MM.1S (cell line): ENCODE results near the gene MYO1E.

Source experiments
- DNase-seq: peaks from one replicate; pipeline ENCODE4 v3.0.0-alpha.2; 2015
- H2AFZ ChIP-seq: fragments of 300-600 bp; sonication (generic); 2 replicates; pipeline ENCODE4 v1.6.0; 2016; ENCODE audit warnings: antibody characterized with exemption, low read length
- H3F3A ChIP-seq: fragments of 300-600 bp; sonication (generic); 2 replicates; pipeline ENCODE4 v1.6.1; 2016; ENCODE audit warnings: mild to moderate bottlenecking, antibody characterized with exemption, low read length, moderate library complexity, mixed read lengths; ENCODE audit not compliant: insufficient read depth
- H3K27ac ChIP-seq: fragments of 300-600 bp; sonication (generic); 2 replicates; pipeline ENCODE4 v1.5.1; 2016; ENCODE audit warnings: mild to moderate bottlenecking, low read length
- H3K27me3 ChIP-seq: fragments of 300-600 bp; sonication (generic); replicated peaks from 2 replicates; pipeline ENCODE4 v1.6.0; 2016; ENCODE audit warnings: low read length; ENCODE audit not compliant: insufficient read depth
- H3K36me3 ChIP-seq: fragments of 300-600 bp; sonication (generic); replicated peaks from 2 replicates; pipeline ENCODE4 v1.6.1; 2016; ENCODE audit warnings: mild to moderate bottlenecking, low read length, mixed read lengths; ENCODE audit not compliant: insufficient read depth
- H3K4me1 ChIP-seq: fragments of 300-600 bp; sonication (generic); 2 replicates; pipeline ENCODE4 v1.6.1; 2016; ENCODE audit warnings: low read length, mixed read lengths
- H3K4me2 ChIP-seq: fragments of 300-600 bp; sonication (generic); 2 replicates; pipeline ENCODE4 v1.6.0; 2016; ENCODE audit warnings: low read depth, low read length
- H3K4me3 ChIP-seq: fragments of 300-600 bp; sonication (generic); 2 replicates; pipeline ENCODE4 v1.5.1; 2016; ENCODE audit warnings: low read length, mixed read lengths
- H3K79me2 ChIP-seq: fragments of 300-600 bp; sonication (generic); 2 replicates; pipeline ENCODE4 v1.6.1; 2016; ENCODE audit warnings: mixed run types, low read length, mixed read lengths
- H3K9ac ChIP-seq: fragments of 300-600 bp; sonication (generic); 2 replicates; pipeline ENCODE4 v1.6.1; 2016; ENCODE audit warnings: low read length, mixed read lengths
- H3K9me2 ChIP-seq: fragments of 300-600 bp; sonication (generic); replicated peaks from 2 replicates; pipeline ENCODE4 v1.6.1; 2016; ENCODE audit warnings: mild to moderate bottlenecking, low read length, mixed read lengths; ENCODE audit not compliant: insufficient read depth
- H3K9me3 ChIP-seq: fragments of 300-600 bp; sonication (generic); replicated peaks from 2 replicates; pipeline ENCODE4 v1.6.1; 2016; ENCODE audit warnings: mild to moderate bottlenecking, low read length, mixed read lengths; ENCODE audit not compliant: insufficient read depth
- H4K20me1 ChIP-seq: fragments of 300-600 bp; sonication (generic); 2 replicates; pipeline ENCODE4 v1.6.1; 2016; ENCODE audit warnings: mild to moderate bottlenecking, low read length, moderate library complexity, mixed read lengths; ENCODE audit not compliant: insufficient read depth
- EZH2 ChIP-seq: fragments of 300-600 bp; sonication (generic); optimal IDR thresholded peaks from 2 replicates; pipeline ENCODE3; 2017; ENCODE audit warnings: low read depth, mild to moderate bottlenecking, antibody characterized with exemption, low read length, mixed read lengths
- EZH2phosphoT487 ChIP-seq: fragments of 300-600 bp; sonication (generic); IDR thresholded peaks from 2 replicates; pipeline ENCODE4 v1.6.1; 2018; ENCODE audit warnings: antibody characterized with exemption, low read length
- TF ChIP-seq, protein P1 (sequence below): fragments of 300-600 bp; sonication (generic); IDR thresholded peaks from 2 replicates; pipeline ENCODE4 v1.5.1; 2016; ENCODE audit warnings: antibody characterized with exemption, low read length, mixed read lengths

Gene MYO1E

DNA sequence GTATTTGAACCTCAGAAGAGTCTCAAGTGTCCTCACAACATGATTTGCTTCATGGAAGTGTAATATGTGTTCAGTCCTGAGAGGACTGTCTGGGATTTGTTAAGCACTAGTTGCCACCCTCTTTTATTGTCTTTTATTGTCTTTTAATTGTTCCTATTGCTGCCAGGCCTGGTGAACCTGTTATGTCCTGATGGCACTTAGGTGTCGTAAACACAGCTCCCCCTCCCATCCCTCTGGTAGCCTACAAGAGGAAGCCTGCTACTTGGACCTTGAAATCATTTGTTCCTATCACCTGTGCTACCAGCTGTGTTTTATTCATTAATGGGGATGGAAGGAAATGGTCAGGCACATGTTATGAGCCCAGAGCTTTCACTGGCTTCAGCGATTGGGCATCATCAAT is 248.4 kb downstream of the MYO1E start:
- Histone ChIP-seq H3K79me2 (peaks cover 18% of the 10 kb centered on the region), H3K9me3 (no peaks in the 10 kb centered on the region), H4K20me1 (no peaks in the 10 kb centered on the region), H3K27me3 (no peaks in the 10 kb centered on the region), H3F3A (no peaks in the 10 kb centered on the region), H3K9me2 (no peaks in the 10 kb centered on the region), H3K4me1 (no peaks in the 10 kb centered on the region), H2AFZ (no peak overlapping the region), H3K36me3 (no peaks in the 10 kb centered on the region; the same call in 1 of the 2 replicates), H3K4me2 (no peak overlapping the region), H3K4me3 (no peak overlapping the region), H3K27ac (no peak overlapping the region), H3K9ac (no peak overlapping the region)
- no peak for DNase-seq
- TF ChIP-seq, protein P1, sequence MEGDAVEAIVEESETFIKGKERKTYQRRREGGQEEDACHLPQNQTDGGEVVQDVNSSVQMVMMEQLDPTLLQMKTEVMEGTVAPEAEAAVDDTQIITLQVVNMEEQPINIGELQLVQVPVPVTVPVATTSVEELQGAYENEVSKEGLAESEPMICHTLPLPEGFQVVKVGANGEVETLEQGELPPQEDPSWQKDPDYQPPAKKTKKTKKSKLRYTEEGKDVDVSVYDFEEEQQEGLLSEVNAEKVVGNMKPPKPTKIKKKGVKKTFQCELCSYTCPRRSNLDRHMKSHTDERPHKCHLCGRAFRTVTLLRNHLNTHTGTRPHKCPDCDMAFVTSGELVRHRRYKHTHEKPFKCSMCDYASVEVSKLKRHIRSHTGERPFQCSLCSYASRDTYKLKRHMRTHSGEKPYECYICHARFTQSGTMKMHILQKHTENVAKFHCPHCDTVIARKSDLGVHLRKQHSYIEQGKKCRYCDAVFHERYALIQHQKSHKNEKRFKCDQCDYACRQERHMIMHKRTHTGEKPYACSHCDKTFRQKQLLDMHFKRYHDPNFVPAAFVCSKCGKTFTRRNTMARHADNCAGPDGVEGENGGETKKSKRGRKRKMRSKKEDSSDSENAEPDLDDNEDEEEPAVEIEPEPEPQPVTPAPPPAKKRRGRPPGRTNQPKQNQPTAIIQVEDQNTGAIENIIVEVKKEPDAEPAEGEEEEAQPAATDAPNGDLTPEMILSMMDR = no peak

DNA sequence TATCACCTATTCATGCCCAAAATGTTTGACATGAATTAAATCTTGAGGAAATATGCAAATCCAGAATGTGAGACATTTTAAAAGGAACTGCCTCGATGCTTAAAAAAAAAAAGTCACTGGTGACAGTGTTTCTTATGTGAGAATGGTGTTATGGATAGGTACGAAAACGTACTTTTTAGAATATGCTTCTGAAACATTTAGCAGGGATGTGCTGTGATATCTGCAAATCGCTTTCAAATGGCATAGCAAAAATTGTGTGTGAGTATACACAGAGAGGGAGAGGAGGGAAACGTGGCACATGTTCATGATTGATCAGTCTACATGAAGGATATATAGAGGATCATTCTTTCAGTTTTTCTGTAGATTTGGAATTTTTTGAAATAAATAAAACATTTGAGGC is 251.7 kb downstream of the MYO1E start:
- TF ChIP-seq, protein P1 = no peak
- TF ChIP-seq EZH2 (no peak), EZH2phosphoT487 (no peak)
- no peaks in the 10 kb centered on the region for H3K27me3 ChIP-seq

DNA sequence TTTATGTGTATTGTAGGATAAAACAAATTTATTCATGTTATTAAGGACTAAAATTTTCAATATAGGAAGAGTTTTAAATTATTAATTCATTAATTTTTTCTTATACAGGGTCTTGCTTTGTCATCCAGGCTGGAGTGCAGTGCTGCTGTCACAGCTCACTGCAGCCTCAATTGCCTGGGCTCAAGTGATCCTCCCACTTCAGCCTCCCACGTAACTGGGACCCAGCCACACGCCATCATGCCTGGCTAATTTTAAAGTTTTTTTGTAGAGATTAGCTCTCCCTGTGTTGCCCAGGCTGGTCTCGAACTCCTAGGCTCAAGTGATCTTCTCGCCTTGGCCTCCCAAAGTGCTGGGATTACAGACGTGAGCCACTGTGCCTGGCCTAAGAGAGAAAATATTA is 253.0 kb downstream of the MYO1E start:
- Histone ChIP-seq H3K4me3 (no peak overlapping the region), H2AFZ (no peak overlapping the region), H3K4me1 (no peaks in the 10 kb centered on the region), H3F3A (no peaks in the 10 kb centered on the region), H3K27me3 (no peaks in the 10 kb centered on the region), H3K9ac (no peak overlapping the region), H3K4me2 (no peak overlapping the region), H3K36me3 (peaks cover 5% of the 10 kb centered on the region), H3K9me3 (no peaks in the 10 kb centered on the region), H3K9me2 (no peaks in the 10 kb centered on the region), H3K79me2 (0 out of 2 replicates have a peak, but pooled peaks cover 5% of the 10 kb centered on the region), H3K27ac (no peak overlapping the region), H4K20me1 (no peaks in the 10 kb centered on the region)
- DNase-seq = no peak
- TF ChIP-seq, protein P1 = no peak
- no peak for TF ChIP-seq EZH2phosphoT487
- TF ChIP-seq EZH2 = no peak

More for the DNA sequence above, 251.7 kb downstream of the MYO1E start:
- Histone ChIP-seq H3K4me2 (no peak overlapping the region), H3K79me2 (peaks cover 13% of the 10 kb centered on the region), H3K9me2 (no peaks in the 10 kb centered on the region), H3K4me1 (no peaks in the 10 kb centered on the region), H2AFZ (no peak overlapping the region), H3K36me3 (peaks cover 5% of the 10 kb centered on the region; the same call in 1 of the 2 replicates), H4K20me1 (no peaks in the 10 kb centered on the region), H3K27ac (no peak overlapping the region), H3F3A (no peaks in the 10 kb centered on the region), H3K4me3 (no peak overlapping the region), H3K9ac (no peak overlapping the region), H3K9me3 (no peaks in the 10 kb centered on the region)
- DNase-seq = no peak
